NCI-H460 (cell line): ENCODE data around the gene PGM2. TPM values are rescaled to one million over a fixed set of nuclear protein-coding genes. Genes with fewer than 3 reads are reported as not detected.
"Not testable (repeated sequence)": the region's sequence is repeated elsewhere in the genome, so short reads cannot be mapped to it uniquely, and the experiment has no call there.

ENCODE experiments used
- DNase-seq: peaks from one replicate; pipeline ENCODE4 v3.0.0-alpha.2; 2016; ENCODE audit warnings: low read depth; ENCODE audit errors: extremely low read depth
- total RNA-seq: library from RNA; depleted of rRNA; stranded (reverse); fragments of >200 nt; shearing (Covaris generic); gene quantifications from 2 replicates; pipeline ENCODE4 v1.2.3, GENCODE V29; 2014

Gene PGM2
- total RNA-seq, 1 experiment from 2014 or later: 27.8 TPM

GRCh38 chr4:37816006-37816405 is 10.5 kb upstream of the PGM2 start:
- DNase-seq: no peak

- DNase-seq: no peak
These were observed 9.8 kb upstream of the PGM2 start for GRCh38 chr4:37816719-37817118.

GRCh38 chr4:37818752-37819151 is 7.7 kb upstream of the PGM2 start:
- no peak for DNase-seq

- DNase-seq: not testable (repeated sequence)
These were observed 6.0 kb upstream of the PGM2 start for GRCh38 chr4:37820458-37820857.

- no peak for DNase-seq
These were observed 4.4 kb upstream of the PGM2 start for GRCh38 chr4:37821953-37822605.

GRCh38 chr4:37825501-37825900 is 985 bp upstream of the PGM2 start:
- not testable (repeated sequence) for DNase-seq

- no peak for DNase-seq
These were observed 555 bp upstream of the PGM2 start for GRCh38 chr4:37825968-37826294.

GRCh38 chr4:37827030-37827685 is 672 bp downstream of the PGM2 start:
- DNase-seq: no peak

GRCh38 chr4:37827802-37828321 is 1.4 kb downstream of the PGM2 start:
- DNase-seq: no peak

GRCh38 chr4:37828843-37829242 is 2.4 kb downstream of the PGM2 start:
- no peak for DNase-seq

GRCh38 chr4:37830640-37831039 is 4.2 kb downstream of the PGM2 start:
- DNase-seq: no peak

- DNase-seq: no peak
These were observed 8.5 kb downstream of the PGM2 start for GRCh38 chr4:37835031-37835430.

GRCh38 chr4:37835806-37836205 is 9.3 kb downstream of the PGM2 start:
- DNase-seq: no peak

- DNase-seq: no peak
These were observed 9.8 kb downstream of the PGM2 start for GRCh38 chr4:37836274-37836673.

- no peak for DNase-seq
These were observed 10.5 kb downstream of the PGM2 start for GRCh38 chr4:37836838-37837440.

- DNase-seq: no peak
These were observed 11.0 kb downstream of the PGM2 start for GRCh38 chr4:37837446-37837845.

- DNase-seq: no peak
These were observed 12.9 kb downstream of the PGM2 start for GRCh38 chr4:37839426-37839825.

- no peak for DNase-seq
These were observed 17.7 kb downstream of the PGM2 start for GRCh38 chr4:37844204-37844603.

GRCh38 chr4:37845201-37845600 is 18.7 kb downstream of the PGM2 start:
- DNase-seq: no peak

GRCh38 chr4:37847311-37847884 is 20.9 kb downstream of the PGM2 start:
- DNase-seq: no peak

- DNase-seq: no peak
These were observed 25.9 kb downstream of the PGM2 start for GRCh38 chr4:37852376-37852775.

GRCh38 chr4:37858112-37858511 is 31.6 kb downstream of the PGM2 start:
- DNase-seq: no peak
